Upper lobe of left lung (tissue), 6 donors: Measurements from ENCODE around the gene FGGY. TPM values are rescaled to one million over a fixed set of nuclear protein-coding genes. Genes with fewer than 3 reads are reported as not detected.
A peak's percentile ranks its signal among the peaks of the same experiment; 100 is the strongest.

Experiments used
- ATAC-seq, 2 donors: fragments of 200-7000 bp; cut with Tn5 transposase; one replicate each; pipeline ENCODE4 v1.9.1; 2022; ENCODE audit warnings: mild to moderate bottlenecking in 2 of 2, moderate library complexity in 2 of 2; ENCODE audit not compliant: low FRiP score in 2 of 2
- DNase-seq, 2 donors: peaks; one replicate each; pipeline ENCODE4 v3.0.0-alpha.2; 2019 to 2020
- H3K27ac ChIP-seq, 4 donors: fragments of 200-600 bp; sonication (generic); one replicate each; pipeline ENCODE4 v1.5.1; 2016 to 2019
- H3K27me3 ChIP-seq, 4 donors: fragments of 200-600 bp; sonication (generic); one replicate each; pipeline ENCODE4 v1.5.1; 2017 to 2019
- H3K36me3 ChIP-seq, 4 donors: fragments of 200-600 bp; sonication (generic); one replicate each; pipeline ENCODE4 v1.5.1; 2016 to 2019
- H3K4me1 ChIP-seq, 4 donors: fragments of 200-600 bp; sonication (generic); one replicate each; pipeline ENCODE4 v1.5.1; 2018 to 2019
- H3K4me3 ChIP-seq, 4 donors: fragments of 200-600 bp; sonication (generic); one replicate each; pipeline ENCODE4 v1.5.1; 2017 to 2019; ENCODE audit warnings: mild to moderate bottlenecking in 2 of 4, moderate library complexity in 1 of 4
- H3K9me3 ChIP-seq, 4 donors: fragments of 200-600 bp; sonication (generic); one replicate each; pipeline ENCODE4 v1.5.1; 2018 to 2019
- EP300 ChIP-seq, 4 donors: sonication (generic); formaldehyde crosslinking; IDR thresholded peaks; one replicate each; pipeline ENCODE4 v1.5.1; 2017; ENCODE audit warnings: antibody characterized with exemption in 4 of 4, control low read depth in 2 of 4
- POLR2A ChIP-seq, 4 donors: fragments of 450-650 bp; IDR thresholded peaks; one replicate each; pipeline ENCODE4 v1.5.1; 2016 to 2017; ENCODE audit warnings: antibody characterized with exemption in 4 of 4, mild to moderate bottlenecking in 2 of 4
- POLR2AphosphoS5 ChIP-seq, 2 donors: sonication (generic); formaldehyde crosslinking; IDR thresholded peaks; one replicate each; pipeline ENCODE4 v1.5.1; 2017; ENCODE audit warnings: antibody characterized with exemption in 2 of 2
- WGBS, 2 donors: methylation state at CpG; one replicate each; pipeline ENCODE4 v1.1.5; 2017 to 2018; 5-methylcytosine and 5-hydroxymethylcytosine counted together
- total RNA-seq, 6 donors: library from RNA; depleted of rRNA in 4 of 6; stranded (reverse); fragments of >200 nt in 4 of 6; gene quantifications; one replicate each; pipeline versions ENCODE4 v1.1.0 to v1.2.1, GENCODE V29; 2016 to 2021
- TF ChIP-seq, protein P1 (sequence below), 6 experiments: fragments of 450-650 bp in 4 of 6; fragments of 200-600 bp in 2 of 6; sonication (generic) in 2 of 6; IDR thresholded peaks; one replicate each; pipeline ENCODE4 v1.5.1; 2016 to 2019; ENCODE audit warnings: antibody characterized with exemption in 6 of 6
- donor health status: DM: no; HTN: no; CAD: no; lungs with moderate emphysema.
- donor health status: DM: no; HTN: yes; CAD: no; lungs with severe emphysema.

Gene FGGY
- total RNA-seq, 6 donors from 2014 or later: 11.8 to 51.3 (median 22.6) TPM

DNA sequence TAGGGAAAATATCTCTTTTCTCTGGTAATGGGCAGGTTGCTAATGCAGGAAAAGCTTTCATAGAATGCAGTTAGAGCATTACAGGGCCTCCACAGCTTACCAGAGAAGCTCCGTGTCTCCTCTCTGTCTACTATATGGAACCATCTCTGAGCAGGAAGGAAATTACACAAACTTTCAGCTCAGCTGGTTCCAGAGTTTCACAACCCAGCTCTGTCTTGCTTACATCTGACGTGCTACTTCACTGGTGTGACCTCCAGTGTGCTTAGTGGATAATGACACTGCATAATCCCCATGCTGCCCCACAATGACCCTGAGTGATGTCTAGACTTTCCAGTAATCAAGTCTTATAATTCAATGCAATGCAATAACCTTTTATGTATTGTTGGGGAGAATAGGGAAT, 4.3 kb upstream of the FGGY start:
- Histone ChIP-seq H3K4me1 (peaks cover 25 to 32% (median 30%) of the 10 kb centered on the region in 4 donors), H3K27ac (peak overlapping the region; percentile 56 to 75 (median 72)), H3K27me3 (no peaks in the 10 kb centered on the region), H3K4me3 (no peak overlapping the region), H3K9me3 (no peaks in the 10 kb centered on the region), H3K36me3 (no peaks in the 10 kb centered on the region)
- peak; percentile 1 to 25 for ATAC-seq
- TF ChIP-seq EP300 (IDR thresholded peaks at IDR 0.05): peak in 3 of 4 donors; percentile 76 to 97 (median 95)
- peak; percentile 96 for TF ChIP-seq POLR2AphosphoS5 (IDR thresholded peaks at IDR 0.05)
- peak in 1 of 4 donors; percentile 77 for TF ChIP-seq POLR2A (IDR thresholded peaks at IDR 0.05)
- TF ChIP-seq, protein P1, sequence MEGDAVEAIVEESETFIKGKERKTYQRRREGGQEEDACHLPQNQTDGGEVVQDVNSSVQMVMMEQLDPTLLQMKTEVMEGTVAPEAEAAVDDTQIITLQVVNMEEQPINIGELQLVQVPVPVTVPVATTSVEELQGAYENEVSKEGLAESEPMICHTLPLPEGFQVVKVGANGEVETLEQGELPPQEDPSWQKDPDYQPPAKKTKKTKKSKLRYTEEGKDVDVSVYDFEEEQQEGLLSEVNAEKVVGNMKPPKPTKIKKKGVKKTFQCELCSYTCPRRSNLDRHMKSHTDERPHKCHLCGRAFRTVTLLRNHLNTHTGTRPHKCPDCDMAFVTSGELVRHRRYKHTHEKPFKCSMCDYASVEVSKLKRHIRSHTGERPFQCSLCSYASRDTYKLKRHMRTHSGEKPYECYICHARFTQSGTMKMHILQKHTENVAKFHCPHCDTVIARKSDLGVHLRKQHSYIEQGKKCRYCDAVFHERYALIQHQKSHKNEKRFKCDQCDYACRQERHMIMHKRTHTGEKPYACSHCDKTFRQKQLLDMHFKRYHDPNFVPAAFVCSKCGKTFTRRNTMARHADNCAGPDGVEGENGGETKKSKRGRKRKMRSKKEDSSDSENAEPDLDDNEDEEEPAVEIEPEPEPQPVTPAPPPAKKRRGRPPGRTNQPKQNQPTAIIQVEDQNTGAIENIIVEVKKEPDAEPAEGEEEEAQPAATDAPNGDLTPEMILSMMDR (IDR thresholded peaks at IDR 0.05): no peak
- peak in 1 of 2 donors; percentile 85 for DNase-seq
- 22 to 47% methylated on average over 2 of the region's 2 CpGs for WGBS, 2 donors

DNA sequence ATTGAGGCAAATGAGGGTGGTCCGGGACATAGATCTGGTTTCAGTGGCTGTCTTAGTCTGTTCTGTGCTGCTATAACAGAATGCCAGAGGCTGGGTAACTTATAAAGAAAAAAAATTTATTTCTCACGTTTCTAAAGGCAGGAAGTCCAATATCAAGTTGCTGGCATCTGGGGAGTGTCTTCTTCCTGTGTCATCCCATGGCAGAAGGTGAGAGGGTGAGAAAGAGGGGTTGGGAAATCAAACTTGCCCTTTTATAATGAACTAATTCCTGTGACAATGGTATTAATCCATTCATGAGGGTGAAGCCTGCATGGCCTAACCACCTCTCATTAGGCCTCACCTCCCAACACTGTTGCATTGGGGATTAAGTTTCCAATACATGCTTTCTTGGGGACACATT, 3.7 kb upstream of the FGGY start:
- no peaks in the 10 kb centered on the region for H3K9me3 ChIP-seq
- peaks cover 28 to 38% (median 33%) of the 10 kb centered on the region in 4 donors for H3K4me1 ChIP-seq
- H3K27me3 ChIP-seq: no peaks in the 10 kb centered on the region
- WGBS, 2 donors: 51 to 57% methylated on average over 2 of the region's 2 CpGs
- TF ChIP-seq POLR2AphosphoS5 (IDR thresholded peaks at IDR 0.05): no peak
- TF ChIP-seq, protein P1 (IDR thresholded peaks at IDR 0.05): no peak
- no peak for TF ChIP-seq EP300 (IDR thresholded peaks at IDR 0.05)
- no peak for TF ChIP-seq POLR2A (IDR thresholded peaks at IDR 0.05)
- peak overlapping the region; percentile 56 to 75 (median 72) for H3K27ac ChIP-seq
- H3K36me3 ChIP-seq: no peaks in the 10 kb centered on the region
- no peak for DNase-seq
- ATAC-seq: no peak
- no peak overlapping the region for H3K4me3 ChIP-seq

DNA sequence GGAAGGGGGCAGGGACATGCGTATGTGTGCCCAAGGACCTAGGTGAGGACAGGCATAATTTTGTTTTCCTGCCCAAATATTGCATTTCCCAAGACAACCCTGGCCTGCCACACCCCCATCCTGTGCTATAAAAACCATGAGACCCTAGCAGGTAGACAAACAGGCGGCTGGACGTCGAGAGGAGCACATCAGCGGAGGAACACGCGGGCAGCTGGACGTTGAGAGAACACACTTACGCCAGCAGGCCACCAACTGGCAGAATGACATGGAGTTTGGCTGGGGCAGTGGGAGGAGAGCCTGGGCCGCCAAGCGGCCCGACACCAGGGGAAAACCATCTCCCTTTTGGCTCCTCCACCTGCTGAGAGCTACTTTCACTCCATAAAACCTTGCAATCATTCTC, 3.0 kb upstream of the FGGY start:
- peak overlapping the region in 3 of 4 donors; percentile 56 to 75 (median 73) for H3K27ac ChIP-seq
- 94 to 97% methylated on average over 9 to 12 of the region's 12 CpGs for WGBS, 2 donors
- no peak overlapping the region for H3K4me3 ChIP-seq
- no peaks in the 10 kb centered on the region for H3K36me3 ChIP-seq
- TF ChIP-seq POLR2AphosphoS5 (IDR thresholded peaks at IDR 0.05): no peak
- TF ChIP-seq, protein P1 (IDR thresholded peaks at IDR 0.05): no peak
- peaks cover 28 to 45% (median 35%) of the 10 kb centered on the region in 4 donors for H3K4me1 ChIP-seq
- no peaks in the 10 kb centered on the region for H3K9me3 ChIP-seq
- H3K27me3 ChIP-seq: no peaks in the 10 kb centered on the region
- ATAC-seq: no peak
- DNase-seq: peak in 1 of 2 donors; percentile 45

DNA sequence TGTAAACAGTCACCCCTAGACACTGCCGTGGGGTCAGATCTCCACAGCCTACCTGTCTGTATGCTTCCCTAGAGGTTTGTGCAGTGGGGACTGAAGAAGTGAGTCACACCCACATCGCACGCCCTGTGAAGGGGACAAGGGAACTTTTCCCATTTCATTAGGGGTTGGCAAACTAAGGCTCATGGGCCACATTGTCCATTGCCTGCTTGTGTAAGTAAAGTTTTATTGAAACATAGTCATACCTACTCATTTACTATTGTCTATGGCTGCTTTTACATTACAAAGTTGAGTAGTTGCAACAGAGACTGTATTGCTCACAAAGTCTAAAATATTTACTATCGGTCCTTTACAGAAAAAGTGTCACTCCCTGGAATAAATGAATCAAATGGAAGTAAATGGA, 2.5 kb upstream of the FGGY start:
- Histone ChIP-seq H3K36me3 (no peaks in the 10 kb centered on the region), H3K4me3 (no peak overlapping the region), H3K4me1 (peaks cover 28 to 45% (median 35%) of the 10 kb centered on the region in 4 donors), H3K27me3 (no peaks in the 10 kb centered on the region), H3K9me3 (no peaks in the 10 kb centered on the region), H3K27ac (peak overlapping the region in 1 of 4 donors; percentile 73)
- no peak for TF ChIP-seq EP300 (IDR thresholded peaks at IDR 0.05)
- no peak for TF ChIP-seq POLR2AphosphoS5 (IDR thresholded peaks at IDR 0.05)
- no peak for TF ChIP-seq POLR2A (IDR thresholded peaks at IDR 0.05)
- TF ChIP-seq, protein P1 (IDR thresholded peaks at IDR 0.05): no peak
- 93 to 98% methylated on average over 4 of the region's 4 CpGs for WGBS, 2 donors
- ATAC-seq (no peak), DNase-seq (no peak)

DNA sequence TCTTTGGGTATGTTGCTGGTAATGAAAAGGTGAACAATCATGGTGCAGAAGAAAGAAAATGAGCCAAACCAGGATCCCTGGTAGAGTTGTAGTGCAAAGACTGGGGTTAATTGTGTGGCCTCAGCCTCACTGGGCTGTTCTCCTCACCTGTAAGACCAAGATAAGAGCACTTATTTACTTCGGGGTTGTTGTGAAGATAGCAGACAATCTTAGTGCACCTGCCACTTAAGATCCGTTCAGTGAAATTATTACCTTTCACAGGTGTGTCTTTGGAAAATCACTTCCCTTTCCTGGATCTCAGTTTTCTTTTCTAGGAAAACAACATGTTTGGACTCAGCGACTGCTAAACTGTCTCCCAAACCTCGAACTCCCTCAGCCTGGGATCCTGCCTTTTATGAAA, 1.3 kb upstream of the FGGY start:
- no peaks in the 10 kb centered on the region for H3K27me3 ChIP-seq
- no peaks in the 10 kb centered on the region for H3K9me3 ChIP-seq
- peak overlapping the region; percentile 95 to 98 (median 96) for H3K27ac ChIP-seq
- H3K4me1 ChIP-seq: peaks cover 28 to 40% (median 35%) of the 10 kb centered on the region in 4 donors
- TF ChIP-seq POLR2A (IDR thresholded peaks at IDR 0.05) (no peak), EP300 (IDR thresholded peaks at IDR 0.05) (no peak)
- DNase-seq: no peak
- 49 to 51% methylated on average over 4 of the region's 4 CpGs for WGBS, 2 donors
- H3K4me3 ChIP-seq: peak overlapping the region in 3 of 4 donors; percentile 40 to 57 (median 46)
- no peaks in the 10 kb centered on the region for H3K36me3 ChIP-seq
- no peak for ATAC-seq
